GM23248 (cell line): ENCODE measurements around the gene LFNG. TPM values are rescaled to one million over a fixed set of nuclear protein-coding genes. Genes with fewer than 3 reads are reported as not detected.
A peak's percentile ranks its signal among the peaks of the same experiment; 100 is the strongest.

ENCODE experiments used
- DNase-seq: peaks from one replicate; pipeline ENCODE4 v3.0.0-alpha.2; 2015
- H2AFZ ChIP-seq: fragments of 200-600 bp; sonication (generic); 2 replicates; pipeline ENCODE4 v1.6.1; 2016; ENCODE audit warnings: antibody characterized with exemption
- H3F3A ChIP-seq: fragments of 200-600 bp; sonication (generic); 2 replicates; pipeline ENCODE4 v1.6.1; 2016; ENCODE audit warnings: mild to moderate bottlenecking, antibody characterized with exemption, mixed run types; ENCODE audit not compliant: insufficient read depth
- H3K27ac ChIP-seq: fragments of 200-600 bp; sonication (generic); 2 replicates; pipeline ENCODE4 v1.5.1; 2016; ENCODE audit warnings: mild to moderate bottlenecking
- H3K27me3 ChIP-seq: fragments of 200-600 bp; sonication (generic); replicated peaks from 2 replicates; pipeline ENCODE4 v1.6.1; 2016; ENCODE audit warnings: mild to moderate bottlenecking; ENCODE audit not compliant: insufficient read depth
- H3K36me3 ChIP-seq: fragments of 200-600 bp; sonication (generic); 2 replicates; pipeline ENCODE4 v1.6.1; 2016; ENCODE audit warnings: low read depth, mild to moderate bottlenecking
- H3K4me1 ChIP-seq: fragments of 200-600 bp; sonication (generic); 2 replicates; pipeline ENCODE4 v1.6.1; 2016; ENCODE audit warnings: mild to moderate bottlenecking; ENCODE audit not compliant: insufficient read depth
- H3K4me2 ChIP-seq: fragments of 200-600 bp; sonication (generic); one replicate; pipeline ENCODE4 v1.6.1; 2016; ENCODE audit warnings: mild to moderate bottlenecking; ENCODE audit not compliant: unreplicated experiment
- H3K4me3 ChIP-seq: fragments of 200-600 bp; sonication (generic); 2 replicates; pipeline ENCODE4 v1.5.1; 2016; ENCODE audit warnings: mild to moderate bottlenecking
- H3K79me2 ChIP-seq: fragments of 200-600 bp; sonication (generic); 2 replicates; pipeline ENCODE4 v1.6.1; 2016; ENCODE audit warnings: mild to moderate bottlenecking; ENCODE audit not compliant: insufficient read depth
- H3K9ac ChIP-seq: fragments of 200-600 bp; sonication (generic); 2 replicates; pipeline ENCODE4 v1.6.1; 2016; ENCODE audit warnings: mild to moderate bottlenecking
- H3K9me2 ChIP-seq: fragments of 200-600 bp; sonication (generic); 2 replicates; pipeline ENCODE4 v1.6.1; 2016; ENCODE audit warnings: mixed run types, mild to moderate bottlenecking, moderate library complexity; ENCODE audit not compliant: insufficient read depth
- H3K9me3 ChIP-seq: fragments of 200-600 bp; sonication (generic); one replicate; pipeline ENCODE4 v1.6.1; 2017; ENCODE audit warnings: low read depth
- H4K20me1 ChIP-seq: fragments of 200-600 bp; sonication (generic); 2 replicates; pipeline ENCODE4 v1.6.0; 2016; ENCODE audit not compliant: insufficient read depth
- EZH2 ChIP-seq: fragments of 200-600 bp; sonication (generic); IDR thresholded peaks from 2 replicates; pipeline ENCODE4 v1.6.1; 2018; ENCODE audit warnings: antibody characterized with exemption, mild to moderate bottlenecking; ENCODE audit not compliant: insufficient read depth, poor library complexity, severe bottlenecking
- EZH2phosphoT487 ChIP-seq: fragments of 200-600 bp; sonication (generic); IDR thresholded peaks from 2 replicates; pipeline ENCODE4 v1.6.1; 2018; ENCODE audit warnings: antibody characterized with exemption, moderate library complexity, mild to moderate bottlenecking, low read depth; ENCODE audit not compliant: insufficient read depth
- WGBS, 2 experiments: methylation state at CpG; one replicate each; pipeline ENCODE4 v1.1.6; 2015 to 2017; ENCODE audit warnings: low lambda C conversion rate in 2 of 2, low coverage in 1 of 2; ENCODE audit errors: missing lambda C conversion rate in 2 of 2; 5-methylcytosine and 5-hydroxymethylcytosine counted together
- in situ Hi-C: fragments of 300-500 bp; cut with MboI; formaldehyde crosslinking; loops from 2 replicates; pipeline ENCODE4 v1.15.0; 2020
- polyA plus RNA-seq: library from polyadenylated mRNA; unstranded; fragments of >200 nt; fragmentation: Nextera tagmentation; extraction: Ambion mirVana; gene quantifications from 2 replicates; pipeline ENCODE4 v1.2.1, GENCODE V29; 2016
- total RNA-seq: library from RNA; depleted of rRNA; stranded (reverse); fragments of >200 nt; shearing (Covaris generic); gene quantifications from 2 replicates; pipeline ENCODE4 v1.2.3, GENCODE V29; 2014; rRNA removed

Gene LFNG
- total RNA-seq (2.0 and 3.6 TPM in 2 replicates), polyA plus RNA-seq (0.18 and 0.19 TPM in 2 replicates)

GRCh38 chr7:2519119-2519930, at the start of gene LFNG:
Gene LFNG (plus strand): TSS chr7:2519774. CDS start chr7:2519862, 88 bp downstream.
- 0 out of 2 replicates have a peak, but pooled peaks cover 6% of the 10 kb centered on the region for H3K79me2 ChIP-seq
- no peaks in the 10 kb centered on the region for H3K9me3 ChIP-seq
- H3K27ac ChIP-seq, result no peak within 1 kb of the TSS
- H3K36me3 ChIP-seq, result no peaks in the 10 kb centered on the region
- DNase-seq, result peak; percentile 94
- H3K4me1 ChIP-seq, result peaks cover 38% of the 10 kb centered on the region
- TF ChIP-seq EZH2phosphoT487 (no peak), EZH2 (no peak)
- no peaks in the 10 kb centered on the region for H3K9me2 ChIP-seq
- in situ Hi-C loops, result no loop called here
- H2AFZ ChIP-seq, result peak within 1 kb of the TSS; percentile 66
- H4K20me1 ChIP-seq, result no peaks in the 10 kb centered on the region
- no peaks in the 10 kb centered on the region for H3K27me3 ChIP-seq
- H3K9ac ChIP-seq, result peak within 1 kb of the TSS; percentile 52
- H3K4me3 ChIP-seq, result peak within 1 kb of the TSS; percentile 69
- no peaks in the 10 kb centered on the region for H3F3A ChIP-seq
- H3K4me2 ChIP-seq, result peak within 1 kb of the TSS; percentile 83
- 2% methylated on average over 31 to 39 of the region's 95 CpGs for WGBS, 2 experiments

- Histone ChIP-seq H3K4me3 (no peak overlapping the region), H3K9ac (no peak overlapping the region), H3K79me2 (no peaks in the 10 kb centered on the region), H3K36me3 (no peaks in the 10 kb centered on the region), H3K9me3 (no peaks in the 10 kb centered on the region), H3K4me2 (no peak overlapping the region), H3F3A (no peaks in the 10 kb centered on the region), H4K20me1 (no peaks in the 10 kb centered on the region), H3K9me2 (no peaks in the 10 kb centered on the region), H3K27me3 (no peaks in the 10 kb centered on the region), H3K27ac (no peak overlapping the region), H3K4me1 (no peaks in the 10 kb centered on the region), H2AFZ (no peak overlapping the region)
- TF ChIP-seq EZH2 (no peak), EZH2phosphoT487 (no peak)
- in situ Hi-C loops, result loop anchor here (25.0 kb wide), 1 partner anchor 217 kb away; the partner anchor contains the start of gene AMZ1
- DNase-seq, result no peak
- 81 to 83% methylated on average over 19 of the region's 19 CpGs for WGBS, 2 experiments
Measured at GRCh38 chr7:2470204-2471021, 49.2 kb upstream of the LFNG start.

DNA sequence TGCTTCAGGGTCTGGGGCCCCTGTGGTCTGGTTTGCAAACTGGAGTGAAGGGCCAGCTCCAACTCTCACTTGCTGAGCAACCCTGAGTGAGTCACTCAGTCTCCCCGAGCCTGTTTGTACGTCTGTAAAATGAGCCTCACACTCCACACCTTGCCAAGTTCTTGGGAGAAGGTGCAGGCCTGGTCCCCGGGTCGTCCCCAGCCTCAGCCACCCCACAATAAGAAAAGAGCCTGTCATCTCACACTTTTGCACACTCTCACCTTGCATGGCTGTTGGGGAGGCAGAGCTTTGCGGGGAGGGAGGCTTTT, 48.6 kb upstream of the LFNG start:
- Histone ChIP-seq H3K9me3 (no peaks in the 10 kb centered on the region), H3K9ac (no peak overlapping the region), H3F3A (no peaks in the 10 kb centered on the region), H3K27me3 (no peaks in the 10 kb centered on the region), H3K4me1 (no peaks in the 10 kb centered on the region), H3K4me2 (no peak overlapping the region), H3K27ac (no peak overlapping the region), H2AFZ (no peak overlapping the region), H3K4me3 (no peak overlapping the region), H3K36me3 (no peaks in the 10 kb centered on the region), H3K79me2 (no peaks in the 10 kb centered on the region), H4K20me1 (no peaks in the 10 kb centered on the region), H3K9me2 (no peaks in the 10 kb centered on the region)
- peak; percentile 64 for DNase-seq
- WGBS, 2 experiments, result 27 to 35% methylated on average over 5 of the region's 5 CpGs
- TF ChIP-seq EZH2, result no peak
- TF ChIP-seq EZH2phosphoT487, result no peak
- in situ Hi-C loops, result loop anchor here (25.0 kb wide), 1 partner anchor 216 kb away; the partner anchor contains the start of gene AMZ1

- Histone ChIP-seq H3K79me2 (no peaks in the 10 kb centered on the region), H3K4me3 (no peak overlapping the region), H3F3A (no peaks in the 10 kb centered on the region), H3K9me2 (no peaks in the 10 kb centered on the region), H3K27ac (no peak overlapping the region), H3K4me1 (no peaks in the 10 kb centered on the region), H3K36me3 (no peaks in the 10 kb centered on the region), H3K27me3 (no peaks in the 10 kb centered on the region), H3K9me3 (no peaks in the 10 kb centered on the region), H2AFZ (no peak overlapping the region), H3K4me2 (no peak overlapping the region), H4K20me1 (no peaks in the 10 kb centered on the region), H3K9ac (no peak overlapping the region)
- WGBS, 2 experiments, result 44 to 46% methylated on average over 11 to 17 of the region's 17 CpGs
- TF ChIP-seq EZH2 (no peak), EZH2phosphoT487 (no peak)
- in situ Hi-C loops, result loop anchor here (25.0 kb wide), 1 partner anchor 216 kb away; the partner anchor contains the start of gene AMZ1
- no peak for DNase-seq
Measured at GRCh38 chr7:2471396-2471795, 48.2 kb upstream of the LFNG start.
